HepG2 (cell line): ENCODE data around the gene ARHGEF4. TPM values are rescaled to one million over a fixed set of nuclear protein-coding genes. Genes with fewer than 3 reads are reported as not detected.

ENCODE experiments used
- HHEX ChIP-seq: IDR thresholded peaks from 2 replicates; pipeline ENCODE4 v1.6.1; 2016; ENCODE audit warnings: control low read depth
- RELA ChIP-seq: sonication (generic); formaldehyde crosslinking; IDR thresholded peaks from 2 replicates; pipeline ENCODE4 v1.4.0; 2020; ENCODE audit warnings: missing genetic modification reagents
- TGIF2 ChIP-seq: IDR thresholded peaks from 2 replicates; pipeline ENCODE4 v1.6.1; 2016; ENCODE audit warnings: control low read depth, missing compliant biosample characterization
- ZBTB8A ChIP-seq: sonication (generic); formaldehyde crosslinking; IDR thresholded peaks from 2 replicates; pipeline ENCODE4 v1.4.0; 2020; ENCODE audit warnings: mild to moderate bottlenecking, low read depth, missing genetic modification reagents, borderline replicate concordance
- ZNF124 ChIP-seq: sonication (generic); formaldehyde crosslinking; IDR thresholded peaks from 2 replicates; pipeline ENCODE4 v1.4.0; 2020; ENCODE audit warnings: missing genetic modification reagents
- ZNF205 ChIP-seq: IDR thresholded peaks from 2 replicates; pipeline ENCODE4 v1.6.1; 2018; ENCODE audit warnings: missing biosample characterization, missing genetic modification reagents
- ZNF260 ChIP-seq: sonication (generic); formaldehyde crosslinking; IDR thresholded peaks from 2 replicates; pipeline ENCODE4 v1.4.0; 2020; ENCODE audit warnings: missing genetic modification reagents, low read depth, mild to moderate bottlenecking, borderline replicate concordance
- ZNF44 ChIP-seq: sonication (generic); formaldehyde crosslinking; IDR thresholded peaks from 2 replicates; pipeline ENCODE4 v1.5.1; 2020; ENCODE audit warnings: mild to moderate bottlenecking, missing genetic modification reagents
- ZNF839 ChIP-seq: sonication (generic); formaldehyde crosslinking; IDR thresholded peaks from 2 replicates; pipeline ENCODE4 v1.4.0; 2020; ENCODE audit warnings: missing genetic modification reagents, mild to moderate bottlenecking, borderline replicate concordance
- polyA plus RNA-seq, 8 experiments: library from polyadenylated mRNA; depleted of rRNA in 3 of 8; stranded (reverse) in 7 of 8; unstranded in 1 of 8; fragments of >200 nt; fragmentation: Illumina TruSeq in 4 of 8; extraction: Trizol in 4 of 8; gene quantifications; 2 replicates each; pipeline versions ENCODE4 v1.2.1 to v1.2.3, GENCODE V29; 2011 to 2016; ENCODE audit warnings: low read depth in 4 of 8, missing spikeins in 1 of 8, mixed read lengths in 1 of 8; ENCODE audit not compliant: insufficient read depth in 1 of 8
- total RNA-seq, 5 experiments: library from RNA; depleted of rRNA; stranded (reverse); fragments of >200 nt; fragmentation: Illumina TruSeq; extraction: Trizol; gene quantifications; 2 replicates each; pipeline ENCODE4 v1.2.3, GENCODE V29; 2016; ENCODE audit warnings: low read depth in 1 of 5
- TF ChIP-seq, protein P1 (sequence below), 2 experiments: sonication (generic) in 1 of 2; formaldehyde crosslinking in 1 of 2; IDR thresholded peaks; 2 replicates each; pipeline versions ENCODE4 v1.6.1 to v1.9.0; 2014 to 2022; ENCODE audit warnings: antibody characterized with exemption in 1 of 2, borderline replicate concordance in 1 of 2, inconsistent platforms in 1 of 2, low read depth in 1 of 2, missing genetic modification reagents in 1 of 2
- TF ChIP-seq, protein P2 (sequence below): sonication (generic); formaldehyde crosslinking; IDR thresholded peaks from 2 replicates; pipeline ENCODE4 v1.4.0; 2020; ENCODE audit warnings: missing genetic modification reagents

The ARHGEF4 gene
- total and polyA plus RNA-seq, 2 of the 13 experiments (the other 11 are each of a cell fraction or from before 2014, with no cell fraction given): 0.11 to 0.13 TPM

DNA sequence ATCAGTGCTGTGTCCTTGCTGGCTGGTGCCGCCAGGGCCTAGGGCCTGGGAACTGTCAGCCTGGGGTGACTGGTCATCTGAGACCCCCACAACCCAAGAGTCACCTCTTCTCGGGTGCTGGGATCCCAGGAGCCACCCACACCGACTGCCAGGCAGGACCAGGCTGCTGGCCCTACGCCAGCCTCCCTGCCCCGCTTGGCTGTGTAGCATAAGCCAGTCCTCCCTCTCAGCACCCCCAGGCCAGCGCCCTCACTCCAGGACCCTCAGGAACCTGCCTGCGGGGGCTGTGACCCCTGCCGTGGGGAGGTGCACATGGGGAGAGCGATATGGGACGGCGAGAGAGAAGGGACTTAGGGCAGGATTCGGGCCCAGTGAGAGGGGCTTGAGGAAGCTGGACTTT lies 9.5 kb downstream of the ARHGEF4 start (continued):
- TF ChIP-seq, protein P1, sequence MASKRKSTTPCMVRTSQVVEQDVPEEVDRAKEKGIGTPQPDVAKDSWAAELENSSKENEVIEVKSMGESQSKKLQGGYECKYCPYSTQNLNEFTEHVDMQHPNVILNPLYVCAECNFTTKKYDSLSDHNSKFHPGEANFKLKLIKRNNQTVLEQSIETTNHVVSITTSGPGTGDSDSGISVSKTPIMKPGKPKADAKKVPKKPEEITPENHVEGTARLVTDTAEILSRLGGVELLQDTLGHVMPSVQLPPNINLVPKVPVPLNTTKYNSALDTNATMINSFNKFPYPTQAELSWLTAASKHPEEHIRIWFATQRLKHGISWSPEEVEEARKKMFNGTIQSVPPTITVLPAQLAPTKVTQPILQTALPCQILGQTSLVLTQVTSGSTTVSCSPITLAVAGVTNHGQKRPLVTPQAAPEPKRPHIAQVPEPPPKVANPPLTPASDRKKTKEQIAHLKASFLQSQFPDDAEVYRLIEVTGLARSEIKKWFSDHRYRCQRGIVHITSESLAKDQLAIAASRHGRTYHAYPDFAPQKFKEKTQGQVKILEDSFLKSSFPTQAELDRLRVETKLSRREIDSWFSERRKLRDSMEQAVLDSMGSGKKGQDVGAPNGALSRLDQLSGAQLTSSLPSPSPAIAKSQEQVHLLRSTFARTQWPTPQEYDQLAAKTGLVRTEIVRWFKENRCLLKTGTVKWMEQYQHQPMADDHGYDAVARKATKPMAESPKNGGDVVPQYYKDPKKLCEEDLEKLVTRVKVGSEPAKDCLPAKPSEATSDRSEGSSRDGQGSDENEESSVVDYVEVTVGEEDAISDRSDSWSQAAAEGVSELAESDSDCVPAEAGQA (IDR thresholded peaks at IDR 0.05; ENCODE audit: low read depth): no peak
- TF ChIP-seq, protein P1 (CRISPR knock-in tag; IDR thresholded peaks at IDR 0.05; ENCODE audit: borderline replicate concordance): no peak
- no peak for TF ChIP-seq ZNF260 (CRISPR knock-in tag)
- no peak for TF ChIP-seq ZBTB8A
- TF ChIP-seq ZNF44 (CRISPR knock-in tag): no peak
- TF ChIP-seq ZNF839 (CRISPR knock-in tag): no peak
- TF ChIP-seq, protein P2, sequence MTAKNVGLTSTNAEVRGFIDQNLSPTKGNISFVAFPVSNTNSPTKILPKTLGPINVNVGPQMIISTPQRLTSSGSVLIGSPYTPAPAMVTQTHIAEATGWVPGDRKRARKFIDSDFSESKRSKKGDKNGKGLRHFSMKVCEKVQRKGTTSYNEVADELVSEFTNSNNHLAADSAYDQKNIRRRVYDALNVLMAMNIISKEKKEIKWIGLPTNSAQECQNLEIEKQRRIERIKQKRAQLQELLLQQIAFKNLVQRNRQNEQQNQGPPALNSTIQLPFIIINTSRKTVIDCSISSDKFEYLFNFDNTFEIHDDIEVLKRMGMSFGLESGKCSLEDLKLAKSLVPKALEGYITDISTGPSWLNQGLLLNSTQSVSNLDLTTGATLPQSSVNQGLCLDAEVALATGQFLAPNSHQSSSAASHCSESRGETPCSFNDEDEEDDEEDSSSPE (CRISPR knock-in tag): no peak
- TF ChIP-seq ZNF205 (CRISPR knock-in tag): no peak
- no peak for TF ChIP-seq HHEX (CRISPR knock-in tag)
- no peak for TF ChIP-seq RELA (CRISPR knock-in tag)
- TF ChIP-seq TGIF2 (CRISPR knock-in tag): no peak
- no peak for TF ChIP-seq ZNF124 (CRISPR knock-in tag)
